HL-60 (cell line): ENCODE data around the gene XK.

Experiments
- DNase-seq, 2 experiments: peaks; one replicate each; pipeline ENCODE4 v3.0.0-alpha.2; 2010 to 2020; ENCODE audit warnings: low read depth in 1 of 2, low spot score in 1 of 2
- H3K27ac ChIP-seq: fragments of 250-450 bp; sonication (Bioruptor Pico); replicated peaks from 2 replicates; pipeline ENCODE4 v1.5.1; 2020; ENCODE audit warnings: mild to moderate bottlenecking, moderate library complexity
- H3K27me3 ChIP-seq: fragments of 250-450 bp; sonication (Bioruptor Pico); 2 replicates; pipeline ENCODE4 v1.5.1; 2021; ENCODE audit warnings: mild to moderate bottlenecking, moderate library complexity; ENCODE audit not compliant: insufficient read depth, poor library complexity, severe bottlenecking
- H3K4me3 ChIP-seq: replicated peaks from 2 replicates; pipeline ENCODE4 v1.5.1; 2011; ENCODE audit warnings: mild to moderate bottlenecking, control low read depth, low read length; ENCODE audit not compliant: insufficient read depth
- GABPA ChIP-seq: IDR thresholded peaks from 2 replicates; pipeline ENCODE4 v1.6.1; 2012; ENCODE audit warnings: low read depth
- POLR2AphosphoS5 ChIP-seq: IDR thresholded peaks from 2 replicates; pipeline ENCODE4 v1.6.1; 2012; ENCODE audit warnings: low read depth
- SPI1 ChIP-seq: IDR thresholded peaks from 2 replicates; pipeline ENCODE4 v1.6.1; 2012; ENCODE audit warnings: low read depth, mild to moderate bottlenecking, borderline replicate concordance
- TF ChIP-seq, protein P1 (sequence below): IDR thresholded peaks from one replicate; pipeline ENCODE4 v1.5.1; 2011; ENCODE audit warnings: low read length, control low read depth, inconsistent platforms; ENCODE audit not compliant: insufficient read depth
- TF ChIP-seq, protein P2 (sequence below): IDR thresholded peaks from 2 replicates; pipeline ENCODE4 v1.6.1; 2012; ENCODE audit warnings: low read depth; ENCODE audit not compliant: insufficient replicate concordance

Gene XK

DNA sequence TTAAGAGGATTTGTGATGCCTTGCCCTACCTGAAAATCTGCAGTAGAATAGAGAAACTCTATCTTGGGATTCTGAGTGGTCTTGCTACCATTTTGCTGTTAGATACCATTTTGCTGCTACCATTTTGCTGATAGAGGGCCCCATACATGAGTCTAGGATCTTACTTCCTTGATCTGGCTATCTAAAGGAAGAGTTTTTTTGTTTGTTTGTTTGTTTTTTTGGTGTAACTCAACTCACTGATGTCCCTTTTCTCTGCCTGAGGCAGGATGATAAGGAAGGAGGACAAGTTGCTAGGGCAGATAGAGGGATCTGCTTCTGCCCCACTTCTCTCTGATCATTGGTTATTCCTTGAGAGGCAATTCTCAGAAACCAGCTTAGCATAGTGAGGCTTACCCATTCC is 31.0 kb downstream of the XK start:
- Histone ChIP-seq H3K27ac (no peak overlapping the region), H3K4me3 (no peak overlapping the region), H3K27me3 (peaks cover 2% of the 10 kb centered on the region)
- DNase-seq: no peak
- no peak for TF ChIP-seq POLR2AphosphoS5
- no peak for TF ChIP-seq GABPA
- TF ChIP-seq SPI1: no peak
- TF ChIP-seq, protein P1, sequence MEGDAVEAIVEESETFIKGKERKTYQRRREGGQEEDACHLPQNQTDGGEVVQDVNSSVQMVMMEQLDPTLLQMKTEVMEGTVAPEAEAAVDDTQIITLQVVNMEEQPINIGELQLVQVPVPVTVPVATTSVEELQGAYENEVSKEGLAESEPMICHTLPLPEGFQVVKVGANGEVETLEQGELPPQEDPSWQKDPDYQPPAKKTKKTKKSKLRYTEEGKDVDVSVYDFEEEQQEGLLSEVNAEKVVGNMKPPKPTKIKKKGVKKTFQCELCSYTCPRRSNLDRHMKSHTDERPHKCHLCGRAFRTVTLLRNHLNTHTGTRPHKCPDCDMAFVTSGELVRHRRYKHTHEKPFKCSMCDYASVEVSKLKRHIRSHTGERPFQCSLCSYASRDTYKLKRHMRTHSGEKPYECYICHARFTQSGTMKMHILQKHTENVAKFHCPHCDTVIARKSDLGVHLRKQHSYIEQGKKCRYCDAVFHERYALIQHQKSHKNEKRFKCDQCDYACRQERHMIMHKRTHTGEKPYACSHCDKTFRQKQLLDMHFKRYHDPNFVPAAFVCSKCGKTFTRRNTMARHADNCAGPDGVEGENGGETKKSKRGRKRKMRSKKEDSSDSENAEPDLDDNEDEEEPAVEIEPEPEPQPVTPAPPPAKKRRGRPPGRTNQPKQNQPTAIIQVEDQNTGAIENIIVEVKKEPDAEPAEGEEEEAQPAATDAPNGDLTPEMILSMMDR: no peak
- TF ChIP-seq, protein P2, sequence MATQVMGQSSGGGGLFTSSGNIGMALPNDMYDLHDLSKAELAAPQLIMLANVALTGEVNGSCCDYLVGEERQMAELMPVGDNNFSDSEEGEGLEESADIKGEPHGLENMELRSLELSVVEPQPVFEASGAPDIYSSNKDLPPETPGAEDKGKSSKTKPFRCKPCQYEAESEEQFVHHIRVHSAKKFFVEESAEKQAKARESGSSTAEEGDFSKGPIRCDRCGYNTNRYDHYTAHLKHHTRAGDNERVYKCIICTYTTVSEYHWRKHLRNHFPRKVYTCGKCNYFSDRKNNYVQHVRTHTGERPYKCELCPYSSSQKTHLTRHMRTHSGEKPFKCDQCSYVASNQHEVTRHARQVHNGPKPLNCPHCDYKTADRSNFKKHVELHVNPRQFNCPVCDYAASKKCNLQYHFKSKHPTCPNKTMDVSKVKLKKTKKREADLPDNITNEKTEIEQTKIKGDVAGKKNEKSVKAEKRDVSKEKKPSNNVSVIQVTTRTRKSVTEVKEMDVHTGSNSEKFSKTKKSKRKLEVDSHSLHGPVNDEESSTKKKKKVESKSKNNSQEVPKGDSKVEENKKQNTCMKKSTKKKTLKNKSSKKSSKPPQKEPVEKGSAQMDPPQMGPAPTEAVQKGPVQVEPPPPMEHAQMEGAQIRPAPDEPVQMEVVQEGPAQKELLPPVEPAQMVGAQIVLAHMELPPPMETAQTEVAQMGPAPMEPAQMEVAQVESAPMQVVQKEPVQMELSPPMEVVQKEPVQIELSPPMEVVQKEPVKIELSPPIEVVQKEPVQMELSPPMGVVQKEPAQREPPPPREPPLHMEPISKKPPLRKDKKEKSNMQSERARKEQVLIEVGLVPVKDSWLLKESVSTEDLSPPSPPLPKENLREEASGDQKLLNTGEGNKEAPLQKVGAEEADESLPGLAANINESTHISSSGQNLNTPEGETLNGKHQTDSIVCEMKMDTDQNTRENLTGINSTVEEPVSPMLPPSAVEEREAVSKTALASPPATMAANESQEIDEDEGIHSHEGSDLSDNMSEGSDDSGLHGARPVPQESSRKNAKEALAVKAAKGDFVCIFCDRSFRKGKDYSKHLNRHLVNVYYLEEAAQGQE: no peak

DNA sequence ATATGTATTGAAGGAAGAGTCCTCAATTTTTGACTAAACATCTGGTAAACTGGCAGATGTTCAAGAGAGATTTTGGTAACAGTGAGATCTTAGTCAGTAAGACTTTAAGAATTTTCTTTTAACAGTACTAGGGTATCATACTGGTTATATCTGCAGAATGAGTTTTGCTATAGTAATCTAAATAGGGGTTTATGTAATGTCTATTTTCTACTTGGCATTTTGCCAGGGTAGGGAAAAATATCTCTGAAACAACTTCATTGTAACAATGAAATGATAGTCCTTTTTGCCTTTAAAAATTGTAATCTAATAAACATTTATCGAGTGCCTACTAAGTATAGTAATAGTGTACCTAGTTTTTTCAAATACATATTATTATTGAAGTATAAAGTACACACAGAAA is 32.1 kb downstream of the XK start:
- peaks cover 4% of the 10 kb centered on the region for H3K27me3 ChIP-seq
- no peak overlapping the region for H3K27ac ChIP-seq
- H3K4me3 ChIP-seq: no peak overlapping the region
- DNase-seq: no peak
- TF ChIP-seq SPI1 (no peak), POLR2AphosphoS5 (no peak), GABPA (no peak)
- TF ChIP-seq, protein P2: no peak
- TF ChIP-seq, protein P1: no peak

DNA sequence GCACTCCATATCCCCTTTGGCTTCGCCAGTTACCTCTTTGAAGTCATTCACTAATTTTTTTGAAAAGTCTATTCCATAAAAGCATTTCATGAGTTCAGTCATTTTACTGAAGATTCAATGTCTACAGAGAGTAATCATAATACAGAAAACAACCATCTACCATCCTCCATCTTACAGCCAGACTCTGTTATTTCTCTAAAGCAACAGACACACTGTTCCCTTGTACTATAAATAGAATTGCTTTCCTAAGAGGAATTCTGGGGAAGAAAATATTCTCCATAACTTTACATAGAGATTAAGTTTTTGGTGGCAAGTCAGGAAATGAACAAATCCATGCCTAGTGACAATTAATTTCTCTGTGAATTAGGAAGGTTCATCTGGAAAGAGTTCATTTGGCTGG is 37.0 kb downstream of the XK start:
- no peak for DNase-seq
- Histone ChIP-seq H3K4me3 (no peak overlapping the region), H3K27me3 (peaks cover 4% of the 10 kb centered on the region), H3K27ac (no peak overlapping the region)
- TF ChIP-seq, protein P1: no peak
- TF ChIP-seq GABPA: no peak
- TF ChIP-seq SPI1: no peak
- TF ChIP-seq, protein P2: no peak
- TF ChIP-seq POLR2AphosphoS5: no peak
